SU-DHL-6 (cell line): Measurements from ENCODE around the gene E2F1.

Experiments used
- H2AFZ ChIP-seq: fragments of 200-600 bp; sonication (generic); 2 replicates; pipeline ENCODE4 v1.6.1; 2014; ENCODE audit warnings: low read depth, mild to moderate bottlenecking, moderate library complexity, mixed read lengths, antibody characterized with exemption, low read length; ENCODE audit not compliant: severe bottlenecking
- H3F3A ChIP-seq: fragments of 200-600 bp; shearing (Covaris generic); 2 replicates; pipeline ENCODE4 v1.6.0; 2016; ENCODE audit warnings: antibody characterized with exemption, mild to moderate bottlenecking; ENCODE audit not compliant: insufficient read depth
- H3K27ac ChIP-seq: fragments of 200-600 bp; sonication (generic); 2 replicates; pipeline ENCODE4 v1.5.1; 2016; ENCODE audit warnings: low read depth, mild to moderate bottlenecking, low read length, moderate library complexity, mixed read lengths
- H3K27me3 ChIP-seq: fragments of 200-600 bp; sonication (generic), shearing (Covaris generic); 2 replicates; pipeline ENCODE4 v1.6.0; 2014; ENCODE audit warnings: mild to moderate bottlenecking, low read length
- H3K36me3 ChIP-seq: fragments of 200-600 bp; sonication (generic); 2 replicates; pipeline ENCODE4 v1.6.1; 2014; ENCODE audit warnings: mild to moderate bottlenecking, low read length, mixed read lengths
- H3K4me2 ChIP-seq: fragments of 300-600, 200-600 bp; shearing (Covaris generic), sonication (generic); 2 replicates; pipeline ENCODE4 v1.6.0; 2014; ENCODE audit warnings: low read length, low read depth, mild to moderate bottlenecking; ENCODE audit not compliant: poor library complexity, severe bottlenecking
- H3K4me3 ChIP-seq: fragments of 200-600 bp; sonication (generic); 2 replicates; pipeline ENCODE4 v1.5.1; 2014; ENCODE audit warnings: antibody characterized with exemption, low read length, mild to moderate bottlenecking, mixed read lengths; ENCODE audit not compliant: insufficient read depth, poor library complexity, severe bottlenecking
- H3K79me2 ChIP-seq: fragments of 200-600 bp; sonication (generic); 2 replicates; pipeline ENCODE4 v1.6.1; 2014; ENCODE audit warnings: mild to moderate bottlenecking, low read length, moderate library complexity; ENCODE audit not compliant: insufficient read depth
- H3K9ac ChIP-seq: fragments of 200-600 bp; sonication (generic); 2 replicates; pipeline ENCODE4 v1.7.0; 2014; ENCODE audit warnings: mild to moderate bottlenecking, low read length
- H3K9me2 ChIP-seq: fragments of 200-600 bp; sonication (generic); replicated peaks from 2 replicates; pipeline ENCODE4 v1.6.1; 2014; ENCODE audit warnings: low read length; ENCODE audit not compliant: insufficient read depth
- H3K9me3 ChIP-seq: fragments of 200-600 bp; sonication (generic); 2 replicates; pipeline ENCODE4 v1.6.1; 2014; ENCODE audit warnings: low read length, mixed read lengths; ENCODE audit not compliant: insufficient read depth
- H4K20me1 ChIP-seq: fragments of 200-600 bp; sonication (generic); 2 replicates; pipeline ENCODE4 v1.6.1; 2014; ENCODE audit warnings: low read depth, mild to moderate bottlenecking, antibody characterized with exemption, low read length, moderate library complexity, mixed read lengths
- CTCF ChIP-seq: fragments of 200-600 bp; sonication (generic); IDR thresholded peaks from one replicate; pipeline ENCODE4 v1.5.1; 2017; ENCODE audit warnings: antibody characterized with exemption, mild to moderate bottlenecking, low read length, moderate library complexity; ENCODE audit not compliant: insufficient read depth, poor library complexity, severe bottlenecking
- EZH2phosphoT487 ChIP-seq: fragments of 200-600 bp; sonication (generic), shearing (Covaris generic); conservative IDR thresholded peaks from 2 replicates; pipeline ENCODE4 v1.6.1; 2018; ENCODE audit warnings: mild to moderate bottlenecking, antibody characterized with exemption, low read length, moderate library complexity, mixed read lengths

The E2F1 gene

GRCh38 chr20:33709905-33710541 is 23.8 kb upstream of the E2F1 start:
- Histone ChIP-seq H3K79me2 (no peaks in the 10 kb centered on the region), H3K4me2 (no peak overlapping the region), H3K4me3 (no peak overlapping the region), H3F3A (peaks cover 5% of the 10 kb centered on the region; the same call in 1 of the 2 replicates), H3K9me3 (no peaks in the 10 kb centered on the region), H3K27ac (no peak overlapping the region), H3K27me3 (no peaks in the 10 kb centered on the region), H2AFZ (no peak overlapping the region), H4K20me1 (no peaks in the 10 kb centered on the region), H3K36me3 (no peaks in the 10 kb centered on the region), H3K9ac (no peak overlapping the region), H3K9me2 (no peaks in the 10 kb centered on the region)
- no peak for TF ChIP-seq EZH2phosphoT487
- TF ChIP-seq CTCF: no peak

GRCh38 chr20:33709398-33709797 is 23.2 kb upstream of the E2F1 start:
- H2AFZ ChIP-seq: no peak overlapping the region
- 0 out of 2 replicates have a peak overlapping the region, but pooled peaks have one; percentile 35 for H3K27ac ChIP-seq
- H3K79me2 ChIP-seq: no peaks in the 10 kb centered on the region
- no peak for TF ChIP-seq EZH2phosphoT487
- H3K9me3 ChIP-seq: no peaks in the 10 kb centered on the region
- H3K4me2 ChIP-seq: no peak overlapping the region
- no peaks in the 10 kb centered on the region for H4K20me1 ChIP-seq
- no peak overlapping the region for H3K9ac ChIP-seq
- H3K9me2 ChIP-seq: no peaks in the 10 kb centered on the region
- no peak overlapping the region for H3K4me3 ChIP-seq
- no peaks in the 10 kb centered on the region for H3K27me3 ChIP-seq
- H3F3A ChIP-seq: peaks cover 5% of the 10 kb centered on the region; the same call in 1 of the 2 replicates
- H3K36me3 ChIP-seq: no peaks in the 10 kb centered on the region

GRCh38 chr20:33707668-33708067 is 21.5 kb upstream of the E2F1 start:
- H3K4me3 ChIP-seq: no peak overlapping the region
- H3K36me3 ChIP-seq: no peaks in the 10 kb centered on the region
- no peaks in the 10 kb centered on the region for H3K9me2 ChIP-seq
- H3K79me2 ChIP-seq: no peaks in the 10 kb centered on the region
- H3K9ac ChIP-seq: no peak overlapping the region
- no peaks in the 10 kb centered on the region for H4K20me1 ChIP-seq
- no peaks in the 10 kb centered on the region for H3K9me3 ChIP-seq
- no peak overlapping the region for H3K27ac ChIP-seq
- peaks cover 5% of the 10 kb centered on the region; the same call in 1 of the 2 replicates for H3F3A ChIP-seq
- TF ChIP-seq EZH2phosphoT487 (no peak), CTCF (no peak)
- no peaks in the 10 kb centered on the region for H3K27me3 ChIP-seq
- no peak overlapping the region for H2AFZ ChIP-seq
- H3K4me2 ChIP-seq: no peak overlapping the region

- peaks cover 4% of the 10 kb centered on the region; the same call in 1 of the 2 replicates for H3F3A ChIP-seq
- no peak overlapping the region for H3K9ac ChIP-seq
- no peaks in the 10 kb centered on the region for H3K79me2 ChIP-seq
- H3K4me3 ChIP-seq: no peak overlapping the region
- H3K36me3 ChIP-seq: no peaks in the 10 kb centered on the region
- H4K20me1 ChIP-seq: no peaks in the 10 kb centered on the region
- H2AFZ ChIP-seq: no peak overlapping the region
- no peaks in the 10 kb centered on the region for H3K9me2 ChIP-seq
- no peaks in the 10 kb centered on the region for H3K9me3 ChIP-seq
- no peak overlapping the region for H3K4me2 ChIP-seq
- TF ChIP-seq CTCF (no peak), EZH2phosphoT487 (no peak)
- H3K27me3 ChIP-seq: no peaks in the 10 kb centered on the region
- no peak overlapping the region for H3K27ac ChIP-seq
These were observed 18.2 kb upstream of the E2F1 start for GRCh38 chr20:33704197-33704924.
